Testis (tissue), 3 donors: ENCODE data around the gene ELAPOR1. TPM values are rescaled to one million over a fixed set of nuclear protein-coding genes. Genes with fewer than 3 reads are reported as not detected.

Experiments
- DNase-seq: peaks from one replicate; pipeline ENCODE4 v3.0.0-alpha.2; 2019
- H3K27ac ChIP-seq, 2 donors: fragments of 200-600 bp; sonication (generic); one replicate each; pipeline ENCODE4 v1.5.1; 2019
- H3K27me3 ChIP-seq: fragments of 200-600 bp; sonication (generic); one replicate; pipeline ENCODE4 v1.5.1; 2019
- H3K36me3 ChIP-seq: fragments of 200-600 bp; sonication (generic); one replicate; pipeline ENCODE4 v1.5.1; 2017; ENCODE audit warnings: low read depth; ENCODE audit errors: missing control alignments
- H3K4me1 ChIP-seq: fragments of 200-600 bp; sonication (generic); one replicate; pipeline ENCODE4 v1.5.1; 2019
- H3K4me3 ChIP-seq, 2 donors: fragments of 200-600 bp; sonication (generic); one replicate each; pipeline ENCODE4 v1.5.1; 2017 to 2019
- H3K9me3 ChIP-seq: fragments of 200-600 bp; sonication (generic); one replicate; pipeline ENCODE4 v1.5.1; 2017
- CTCF ChIP-seq, 3 experiments: fragments of 450-650 bp in 2 of 3; fragments of 200-600 bp in 1 of 3; sonication (generic) in 1 of 3; IDR thresholded peaks; one replicate each; pipeline ENCODE4 v1.5.1; 2016 to 2019; ENCODE audit warnings: antibody characterized with exemption in 3 of 3, mild to moderate bottlenecking in 2 of 3, moderate library complexity in 1 of 3
- POLR2A ChIP-seq: fragments of 450-650 bp; IDR thresholded peaks from one replicate; pipeline ENCODE4 v1.6.1; 2017; ENCODE audit warnings: antibody characterized with exemption, mild to moderate bottlenecking, moderate library complexity
- WGBS, 2 donors: methylation state at CpG; one replicate each; pipeline ENCODE4 v1.1.5; 2018; 5-methylcytosine and 5-hydroxymethylcytosine counted together
- intact Hi-C: fragments of 100-400 bp; cut with DNase I; formaldehyde crosslinking; loops from one replicate; pipeline ENCODE4 v1.15.1; 2023; ENCODE audit warnings: low total_unique reads
- polyA plus RNA-seq: library from polyadenylated mRNA; stranded (reverse); fragments of 350-450 nt; fragmentation: Illumina TruSeq; extraction: RNeasy Lipid Tissue Mini Kit (QIAGEN cat#74804); gene quantifications from one replicate; pipeline ENCODE4 v1.2.3, GENCODE V29; 2014; ENCODE audit warnings: low read depth, low replicate concordance; ENCODE audit not compliant: insufficient read depth
- total RNA-seq, 2 donors: library from RNA; depleted of rRNA; stranded (reverse); fragments of >200 nt; gene quantifications; one replicate each; pipeline ENCODE4 v1.2.3, GENCODE V29; 2016

The ELAPOR1 gene
- total and polyA plus RNA-seq, 3 donors from 2014 or later = 31.2 to 82.3 (median 47.8) TPM

- Histone ChIP-seq H3K27ac (no peak overlapping the region), H3K36me3 (no peaks in the 10 kb centered on the region), H3K9me3 (no peaks in the 10 kb centered on the region), H3K4me1 (no peaks in the 10 kb centered on the region), H3K27me3 (no peaks in the 10 kb centered on the region), H3K4me3 (no peak overlapping the region)
- intact Hi-C loops = no loop called here
- DNase-seq = no peak
- 74 to 85% methylated on average over 2 of the region's 2 CpGs for WGBS, 2 donors
- TF ChIP-seq CTCF (IDR thresholded peaks at IDR 0.05) (no peak), POLR2A (no peak)
These were observed 43.0 kb downstream of the ELAPOR1 start for GRCh38 chr1:109156916-109157385.

- DNase-seq = no peak
- Histone ChIP-seq H3K9me3 (no peaks in the 10 kb centered on the region), H3K4me1 (no peaks in the 10 kb centered on the region), H3K27me3 (no peaks in the 10 kb centered on the region), H3K4me3 (no peak overlapping the region), H3K36me3 (no peaks in the 10 kb centered on the region), H3K27ac (no peak overlapping the region)
- 93 to 96% methylated on average over 7 of the region's 7 CpGs for WGBS, 2 donors
- intact Hi-C loops = no loop called here
- no peak for TF ChIP-seq CTCF (IDR thresholded peaks at IDR 0.05)
- no peak for TF ChIP-seq POLR2A
These were observed 44.5 kb downstream of the ELAPOR1 start for GRCh38 chr1:109158433-109158832.

GRCh38 chr1:109159326-109159725 is 45.4 kb downstream of the ELAPOR1 start:
- H3K4me3 ChIP-seq = no peak overlapping the region
- no peak for DNase-seq
- no peaks in the 10 kb centered on the region for H3K27me3 ChIP-seq
- WGBS, 2 donors = 94 to 97% methylated on average over 3 of the region's 3 CpGs
- no peaks in the 10 kb centered on the region for H3K9me3 ChIP-seq
- TF ChIP-seq POLR2A (no peak), CTCF (IDR thresholded peaks at IDR 0.05) (no peak)
- H3K27ac ChIP-seq = no peak overlapping the region
- H3K36me3 ChIP-seq = no peaks in the 10 kb centered on the region
- intact Hi-C loops = no loop called here
- H3K4me1 ChIP-seq = no peaks in the 10 kb centered on the region

- Histone ChIP-seq H3K4me3 (no peak overlapping the region), H3K36me3 (no peaks in the 10 kb centered on the region), H3K27me3 (no peaks in the 10 kb centered on the region), H3K9me3 (no peaks in the 10 kb centered on the region), H3K27ac (no peak overlapping the region), H3K4me1 (no peaks in the 10 kb centered on the region)
- intact Hi-C loops = no loop called here
- WGBS, 2 donors = 88 to 91% methylated on average over 7 of the region's 7 CpGs
- TF ChIP-seq POLR2A (no peak), CTCF (IDR thresholded peaks at IDR 0.05) (no peak)
- DNase-seq = no peak
These were observed 46.3 kb downstream of the ELAPOR1 start for GRCh38 chr1:109160071-109160840.
